ENCODE measurements around the gene NES.
A peak's percentile ranks its signal among the peaks of the same experiment; 100 is the strongest.

NES gene

DNA sequence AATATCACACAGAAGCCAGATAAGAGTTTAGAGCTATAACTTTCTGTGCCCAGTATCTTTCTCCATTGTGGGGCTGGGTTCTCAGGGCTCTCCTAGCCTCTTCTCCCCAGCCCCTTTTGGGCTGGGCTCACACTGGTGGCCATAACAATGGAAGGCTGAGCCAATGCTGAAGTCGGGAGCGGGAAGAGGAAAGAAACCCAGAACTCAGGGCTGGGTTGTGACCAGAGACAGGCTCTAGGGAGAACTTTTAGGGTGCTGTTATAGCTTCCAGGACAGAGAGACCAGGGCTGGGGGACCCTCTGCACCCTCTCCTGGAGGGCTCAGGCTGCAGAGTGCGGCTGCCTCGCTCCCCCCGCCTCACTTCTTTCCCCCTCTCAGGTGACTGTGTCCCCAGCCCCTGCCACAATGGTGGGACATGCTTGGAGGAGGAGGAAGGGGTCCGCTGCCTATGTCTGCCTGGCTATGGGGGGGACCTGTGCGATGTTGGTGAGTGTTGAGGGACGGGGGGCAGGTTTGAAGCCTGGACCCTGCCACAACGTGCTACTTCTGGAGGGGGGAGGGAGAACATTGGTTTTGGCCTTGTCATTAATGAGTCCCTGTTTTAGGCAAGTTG, 21.2 kb downstream of the NES start:
- Histone ChIP-seq H3K4me3 (replicated peaks; ENCODE audit: insufficient read depth, low read length) (no peak overlapping the region), H3K27me3 (ENCODE audit: insufficient read depth, poor library complexity, severe bottlenecking) (peaks cover 3% of the 10 kb centered on the region), H3K27ac (replicated peaks) (no peak overlapping the region)
- DNase-seq (ENCODE audit: low read depth in 1 of 2, low spot score in 1 of 2), result no peak
- TF ChIP-seq, protein P1, sequence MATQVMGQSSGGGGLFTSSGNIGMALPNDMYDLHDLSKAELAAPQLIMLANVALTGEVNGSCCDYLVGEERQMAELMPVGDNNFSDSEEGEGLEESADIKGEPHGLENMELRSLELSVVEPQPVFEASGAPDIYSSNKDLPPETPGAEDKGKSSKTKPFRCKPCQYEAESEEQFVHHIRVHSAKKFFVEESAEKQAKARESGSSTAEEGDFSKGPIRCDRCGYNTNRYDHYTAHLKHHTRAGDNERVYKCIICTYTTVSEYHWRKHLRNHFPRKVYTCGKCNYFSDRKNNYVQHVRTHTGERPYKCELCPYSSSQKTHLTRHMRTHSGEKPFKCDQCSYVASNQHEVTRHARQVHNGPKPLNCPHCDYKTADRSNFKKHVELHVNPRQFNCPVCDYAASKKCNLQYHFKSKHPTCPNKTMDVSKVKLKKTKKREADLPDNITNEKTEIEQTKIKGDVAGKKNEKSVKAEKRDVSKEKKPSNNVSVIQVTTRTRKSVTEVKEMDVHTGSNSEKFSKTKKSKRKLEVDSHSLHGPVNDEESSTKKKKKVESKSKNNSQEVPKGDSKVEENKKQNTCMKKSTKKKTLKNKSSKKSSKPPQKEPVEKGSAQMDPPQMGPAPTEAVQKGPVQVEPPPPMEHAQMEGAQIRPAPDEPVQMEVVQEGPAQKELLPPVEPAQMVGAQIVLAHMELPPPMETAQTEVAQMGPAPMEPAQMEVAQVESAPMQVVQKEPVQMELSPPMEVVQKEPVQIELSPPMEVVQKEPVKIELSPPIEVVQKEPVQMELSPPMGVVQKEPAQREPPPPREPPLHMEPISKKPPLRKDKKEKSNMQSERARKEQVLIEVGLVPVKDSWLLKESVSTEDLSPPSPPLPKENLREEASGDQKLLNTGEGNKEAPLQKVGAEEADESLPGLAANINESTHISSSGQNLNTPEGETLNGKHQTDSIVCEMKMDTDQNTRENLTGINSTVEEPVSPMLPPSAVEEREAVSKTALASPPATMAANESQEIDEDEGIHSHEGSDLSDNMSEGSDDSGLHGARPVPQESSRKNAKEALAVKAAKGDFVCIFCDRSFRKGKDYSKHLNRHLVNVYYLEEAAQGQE (IDR thresholded peaks at IDR 0.05; ENCODE audit: insufficient replicate concordance, low read depth), result no peak
- TF ChIP-seq, protein P2, sequence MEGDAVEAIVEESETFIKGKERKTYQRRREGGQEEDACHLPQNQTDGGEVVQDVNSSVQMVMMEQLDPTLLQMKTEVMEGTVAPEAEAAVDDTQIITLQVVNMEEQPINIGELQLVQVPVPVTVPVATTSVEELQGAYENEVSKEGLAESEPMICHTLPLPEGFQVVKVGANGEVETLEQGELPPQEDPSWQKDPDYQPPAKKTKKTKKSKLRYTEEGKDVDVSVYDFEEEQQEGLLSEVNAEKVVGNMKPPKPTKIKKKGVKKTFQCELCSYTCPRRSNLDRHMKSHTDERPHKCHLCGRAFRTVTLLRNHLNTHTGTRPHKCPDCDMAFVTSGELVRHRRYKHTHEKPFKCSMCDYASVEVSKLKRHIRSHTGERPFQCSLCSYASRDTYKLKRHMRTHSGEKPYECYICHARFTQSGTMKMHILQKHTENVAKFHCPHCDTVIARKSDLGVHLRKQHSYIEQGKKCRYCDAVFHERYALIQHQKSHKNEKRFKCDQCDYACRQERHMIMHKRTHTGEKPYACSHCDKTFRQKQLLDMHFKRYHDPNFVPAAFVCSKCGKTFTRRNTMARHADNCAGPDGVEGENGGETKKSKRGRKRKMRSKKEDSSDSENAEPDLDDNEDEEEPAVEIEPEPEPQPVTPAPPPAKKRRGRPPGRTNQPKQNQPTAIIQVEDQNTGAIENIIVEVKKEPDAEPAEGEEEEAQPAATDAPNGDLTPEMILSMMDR (IDR thresholded peaks at IDR 0.05; ENCODE audit: insufficient read depth, low read length), result no peak
- TF ChIP-seq POLR2AphosphoS5 (IDR thresholded peaks at IDR 0.05; ENCODE audit: low read depth), result no peak
- TF ChIP-seq SPI1 (IDR thresholded peaks at IDR 0.05; ENCODE audit: borderline replicate concordance, low read depth), result no peak
- no peak for TF ChIP-seq GABPA (IDR thresholded peaks at IDR 0.05; ENCODE audit: low read depth)

GRCh38 chr1:156655151-156655903, 21.9 kb downstream of the NES start:
- DNase-seq (ENCODE audit: low read depth in 1 of 2, low spot score in 1 of 2), result no peak
- peaks cover 3% of the 10 kb centered on the region for H3K27me3 ChIP-seq (ENCODE audit: insufficient read depth, poor library complexity, severe bottlenecking)
- no peak overlapping the region for H3K4me3 ChIP-seq (replicated peaks; ENCODE audit: insufficient read depth, low read length)
- H3K27ac ChIP-seq (replicated peaks), result no peak overlapping the region
- TF ChIP-seq SPI1 (IDR thresholded peaks at IDR 0.05; ENCODE audit: borderline replicate concordance, low read depth), result peak; percentile 55; the same call in 1 of the 2 replicates
- TF ChIP-seq, protein P1 (IDR thresholded peaks at IDR 0.05; ENCODE audit: insufficient replicate concordance, low read depth), result no peak

DNA sequence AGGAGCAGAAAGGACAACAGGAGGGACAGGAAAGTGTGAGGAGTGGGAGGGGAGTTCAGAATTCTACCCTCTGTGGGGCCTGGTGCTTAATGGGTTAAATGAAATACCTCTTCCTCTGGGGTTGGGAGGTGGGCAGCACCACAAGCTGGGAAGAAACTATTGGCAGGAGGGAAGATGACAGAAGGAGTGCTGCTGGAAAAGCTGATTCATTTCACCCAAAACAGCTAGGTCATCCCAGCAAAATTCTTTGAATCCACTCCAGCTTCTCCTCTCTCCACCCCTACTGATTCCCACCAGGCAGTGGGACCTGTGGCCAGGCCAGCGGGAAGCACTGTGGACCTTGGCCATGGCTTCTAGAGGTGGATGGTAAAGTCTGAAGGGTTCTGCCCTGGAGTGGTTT, 22.5 kb downstream of the NES start:
- DNase-seq (ENCODE audit: low read depth in 1 of 2, low spot score in 1 of 2), result no peak
- peaks cover 3% of the 10 kb centered on the region for H3K27me3 ChIP-seq (ENCODE audit: insufficient read depth, poor library complexity, severe bottlenecking)
- H3K4me3 ChIP-seq (replicated peaks; ENCODE audit: insufficient read depth, low read length), result no peak overlapping the region
- TF ChIP-seq, protein P2 (IDR thresholded peaks at IDR 0.05; ENCODE audit: insufficient read depth, low read length), result no peak
- H3K27ac ChIP-seq (replicated peaks), result no peak overlapping the region

DNA sequence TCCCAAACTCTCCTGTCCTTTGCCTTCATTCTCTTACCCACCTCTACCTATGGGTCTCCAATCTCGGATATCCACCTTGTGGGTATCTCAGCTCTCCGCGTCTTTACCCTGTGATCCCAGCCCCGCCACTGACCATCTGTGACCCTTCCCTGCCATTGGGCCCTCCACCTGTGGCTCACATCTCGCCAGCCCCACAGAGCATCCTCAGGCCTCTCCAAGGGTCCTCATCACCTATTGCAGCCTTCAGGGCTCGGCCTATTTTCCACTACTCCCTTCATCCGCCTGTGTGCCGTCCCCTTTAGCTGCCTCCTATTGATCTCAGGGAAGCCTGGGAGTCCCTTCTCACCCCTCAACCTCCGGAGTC, 24.2 kb downstream of the NES start:
- Histone ChIP-seq H3K4me3 (replicated peaks; ENCODE audit: insufficient read depth, low read length) (no peak overlapping the region), H3K27ac (replicated peaks) (no peak overlapping the region), H3K27me3 (ENCODE audit: insufficient read depth, poor library complexity, severe bottlenecking) (peaks cover 9% of the 10 kb centered on the region)
- DNase-seq (ENCODE audit: low read depth in 1 of 2, low spot score in 1 of 2), result no peak
- TF ChIP-seq POLR2AphosphoS5 (IDR thresholded peaks at IDR 0.05; ENCODE audit: low read depth) (no peak), SPI1 (IDR thresholded peaks at IDR 0.05; ENCODE audit: borderline replicate concordance, low read depth) (no peak), GABPA (IDR thresholded peaks at IDR 0.05; ENCODE audit: low read depth) (no peak)
- TF ChIP-seq, protein P2 (IDR thresholded peaks at IDR 0.05; ENCODE audit: insufficient read depth, low read length), result no peak
- TF ChIP-seq, protein P1 (IDR thresholded peaks at IDR 0.05; ENCODE audit: insufficient replicate concordance, low read depth), result no peak
